Mucosa of rectum (tissue), 2 donors: ENCODE data around the gene TCEA2.

ENCODE experiments used
- H3K27ac ChIP-seq, 2 donors: one replicate each; pipeline ENCODE4 v1.7.0; 2013; ENCODE audit warnings: inconsistent platforms in 2 of 2, low read depth in 2 of 2, low read length in 2 of 2
- H3K27me3 ChIP-seq, 2 donors: one replicate each; pipeline ENCODE4 v1.7.0; 2013; ENCODE audit warnings: low read length in 2 of 2; ENCODE audit not compliant: control insufficient read depth in 2 of 2, insufficient read depth in 2 of 2
- H3K36me3 ChIP-seq, 2 donors: one replicate each; pipeline ENCODE4 v1.7.0; 2013; ENCODE audit warnings: low read length in 2 of 2; ENCODE audit not compliant: control insufficient read depth in 2 of 2, insufficient read depth in 2 of 2
- H3K4me1 ChIP-seq, 2 donors: one replicate each; pipeline ENCODE4 v1.7.0; 2013; ENCODE audit warnings: low read length in 2 of 2, mild to moderate bottlenecking in 1 of 2; ENCODE audit not compliant: control insufficient read depth in 2 of 2, insufficient read depth in 2 of 2
- H3K4me3 ChIP-seq, 2 donors: one replicate each; pipeline ENCODE4 v1.7.0; 2013; ENCODE audit warnings: low read length in 2 of 2
- H3K9ac ChIP-seq, 2 donors: one replicate each; pipeline ENCODE4 v1.7.0; 2013; ENCODE audit warnings: low read length in 2 of 2, low read depth in 1 of 2, mild to moderate bottlenecking in 1 of 2
- H3K9me3 ChIP-seq, 2 donors: one replicate each; pipeline ENCODE4 v1.7.0; 2013; ENCODE audit warnings: low read length in 2 of 2; ENCODE audit not compliant: control insufficient read depth in 2 of 2
- donor health status: healthy.
- donor health status: Normal muscosa, but diverticular disease.

Gene TCEA2

DNA sequence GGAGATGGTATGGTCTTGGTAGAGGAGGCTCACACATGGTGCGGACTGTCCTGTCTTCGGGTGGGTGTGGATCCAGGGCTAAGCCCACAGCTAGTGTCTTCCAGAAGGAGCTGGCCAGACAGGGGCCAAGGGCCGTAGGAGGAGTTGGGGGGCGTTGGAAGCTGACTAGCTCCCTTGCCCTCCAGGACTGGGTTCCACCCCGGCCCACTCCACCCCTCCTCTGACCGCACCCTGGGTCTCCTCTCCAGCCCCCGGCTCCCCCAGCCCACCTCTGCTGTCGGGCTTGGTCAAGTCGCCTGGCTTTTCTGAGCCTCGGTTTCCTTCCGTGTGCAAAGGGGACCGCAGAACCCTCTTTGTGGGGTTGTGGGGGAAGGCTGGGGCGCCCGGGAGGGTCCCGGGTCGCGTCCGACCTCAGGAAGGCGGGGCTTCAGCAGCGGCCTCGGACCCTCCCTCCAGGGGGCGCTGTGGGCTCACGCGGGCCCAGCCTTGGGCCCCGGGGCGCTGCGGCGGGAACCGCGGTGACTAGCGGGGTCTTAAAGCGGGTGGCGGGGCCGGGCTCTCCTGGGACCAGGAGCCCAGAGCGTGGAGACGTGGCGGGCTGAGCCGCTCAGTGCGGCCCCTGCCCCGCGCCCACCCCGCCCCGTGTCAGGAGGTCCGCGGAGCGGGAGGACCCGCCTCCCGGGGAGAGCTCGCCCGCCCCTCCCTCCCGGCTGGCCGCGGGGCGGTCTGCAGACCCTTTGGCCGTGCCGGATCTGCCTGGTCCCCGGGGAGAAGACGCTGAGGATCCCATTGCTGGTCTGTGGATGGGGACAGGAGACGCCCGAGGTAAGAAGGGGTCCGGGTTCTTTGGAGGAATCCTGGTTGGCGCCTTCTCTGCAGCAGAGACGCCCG lies 39.0 kb downstream of the TCEA2 start:
- no peak overlapping the region for H3K27ac ChIP-seq

DNA sequence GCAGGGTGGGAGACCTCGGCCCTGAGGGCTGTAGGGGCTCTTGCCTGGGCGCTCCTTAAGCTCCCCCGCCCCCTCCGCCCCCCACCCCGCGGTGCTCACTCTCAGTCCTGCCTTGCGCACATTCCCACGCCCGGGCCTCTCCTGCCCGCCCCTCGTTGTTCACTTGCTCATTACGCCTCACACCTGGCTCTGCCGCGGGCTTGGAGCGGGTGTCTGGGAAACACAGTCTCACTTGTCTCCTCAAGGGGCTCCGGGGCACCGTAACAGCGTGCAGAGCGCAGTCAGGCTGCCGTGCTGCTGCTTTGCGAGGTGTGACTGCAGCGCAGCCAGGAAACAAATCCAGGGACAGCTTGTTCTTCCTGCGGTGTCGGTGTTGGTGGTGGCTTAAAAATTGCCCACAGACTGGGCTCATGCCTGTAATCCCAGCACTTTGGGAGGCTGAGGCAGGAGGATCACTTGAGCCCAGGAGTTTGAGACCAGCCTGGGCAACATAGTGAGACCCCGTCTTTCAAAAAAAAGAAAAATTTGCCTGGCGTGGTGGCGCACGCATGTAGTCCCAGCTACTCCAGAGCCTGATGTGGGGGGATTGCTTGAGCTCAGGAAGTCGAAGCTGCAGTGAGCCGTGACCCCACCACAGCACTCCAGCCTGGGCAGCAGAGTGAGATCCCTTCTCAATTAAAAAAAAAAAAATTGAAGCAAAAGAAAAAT lies 39.8 kb downstream of the TCEA2 start:
- Histone ChIP-seq H3K9ac (no peak overlapping the region), H3K4me1 (no peaks in the 10 kb centered on the region), H3K36me3 (peaks cover 0 to under 1% of the 10 kb centered on the region in 2 donors), H3K27me3 (peaks cover 16 to 23% of the 10 kb centered on the region in 2 donors), H3K4me3 (no peak overlapping the region), H3K27ac (no peak overlapping the region), H3K9me3 (no peaks in the 10 kb centered on the region)

More for the DNA sequence above, 39.0 kb downstream of the TCEA2 start:
- Histone ChIP-seq H3K4me3 (no peak overlapping the region), H3K9ac (no peak overlapping the region), H3K4me1 (no peaks in the 10 kb centered on the region), H3K27me3 (peaks cover 16 to 20% of the 10 kb centered on the region in 2 donors), H3K9me3 (no peaks in the 10 kb centered on the region), H3K36me3 (peaks cover 0 to 2% of the 10 kb centered on the region in 2 donors)

DNA sequence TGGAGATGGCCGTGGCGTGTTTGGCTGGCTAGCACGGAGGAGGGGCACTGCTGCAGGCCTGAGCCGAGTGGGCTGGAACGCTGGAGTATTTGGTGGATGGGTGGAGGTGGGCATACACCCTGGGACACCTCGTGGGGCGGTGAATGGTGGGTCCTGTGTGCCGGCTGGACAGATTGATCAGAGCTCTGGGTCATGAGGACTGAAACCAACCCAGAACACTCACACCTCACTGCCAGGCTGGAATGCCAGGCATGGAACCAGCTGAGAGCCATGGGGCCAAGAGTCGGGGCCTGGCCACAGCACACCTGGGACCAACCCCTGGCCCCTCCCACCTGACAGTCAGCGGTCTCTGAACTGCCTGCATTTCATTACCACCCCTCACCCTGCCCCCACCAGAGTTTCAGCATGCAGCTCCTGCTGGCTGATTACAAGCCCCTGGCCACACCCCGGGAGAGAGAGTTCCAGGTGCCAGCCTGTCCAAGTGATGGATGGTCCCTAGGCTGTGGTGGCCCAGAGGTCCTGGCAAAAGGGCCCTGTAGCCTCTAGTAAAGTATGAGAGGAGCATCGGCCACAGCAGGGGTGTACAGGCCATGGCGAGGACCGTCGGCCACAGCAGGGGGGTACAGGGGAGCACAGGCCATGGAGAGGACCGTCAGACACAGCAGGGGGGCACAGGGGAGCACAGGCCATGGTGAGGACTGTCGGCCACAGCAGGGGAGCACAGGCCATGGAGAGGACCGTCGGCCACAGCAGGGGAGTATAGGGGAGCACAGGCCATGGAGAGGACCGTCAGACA lies 41.1 kb downstream of the TCEA2 start:
- Histone ChIP-seq H3K27ac (no peak overlapping the region), H3K4me1 (no peaks in the 10 kb centered on the region), H3K9ac (no peak overlapping the region), H3K4me3 (no peak overlapping the region), H3K36me3 (no peaks in the 10 kb centered on the region), H3K9me3 (no peaks in the 10 kb centered on the region), H3K27me3 (peaks cover 16 to 23% of the 10 kb centered on the region in 2 donors)

DNA sequence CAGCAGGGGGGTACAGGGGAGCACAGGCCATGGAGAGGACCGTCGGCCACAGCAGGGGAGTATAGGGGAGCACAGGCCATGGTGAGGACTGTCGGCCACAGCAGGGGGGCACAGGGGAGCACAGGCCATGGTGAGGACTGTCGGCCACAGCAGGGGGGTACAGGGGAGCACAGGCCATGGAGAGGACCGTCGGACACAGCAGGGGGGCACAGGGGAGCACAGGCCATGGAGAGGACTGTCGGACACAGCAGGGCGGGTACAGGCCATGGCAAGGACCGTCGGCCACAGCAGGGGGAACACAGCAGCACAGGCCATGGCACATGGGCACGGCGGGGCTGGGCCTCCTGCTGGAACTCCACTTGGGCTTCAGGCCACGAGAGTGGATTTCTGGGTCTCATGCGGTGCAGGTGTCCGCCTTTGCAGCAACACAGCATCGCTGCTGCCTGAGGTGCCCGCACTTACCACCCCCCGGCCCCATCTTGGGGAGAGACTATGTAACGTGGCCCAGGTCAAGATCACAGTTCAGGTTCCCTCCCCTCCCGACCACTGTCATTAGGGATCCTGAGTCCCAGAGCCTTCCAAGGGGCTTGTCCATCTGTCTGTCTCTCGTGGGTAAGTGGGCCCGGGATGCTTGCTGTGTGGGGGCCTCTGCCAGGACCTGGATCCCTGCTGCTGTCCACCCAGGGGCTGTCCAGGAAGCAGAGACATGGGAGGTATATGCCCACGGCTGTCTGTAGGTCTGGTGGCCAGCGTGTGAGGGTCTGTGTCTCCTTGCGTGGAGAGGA lies 41.9 kb downstream of the TCEA2 start:
- Histone ChIP-seq H3K27ac (no peak overlapping the region), H3K9me3 (no peaks in the 10 kb centered on the region), H3K4me1 (no peaks in the 10 kb centered on the region), H3K36me3 (no peaks in the 10 kb centered on the region), H3K4me3 (no peak overlapping the region), H3K27me3 (peaks cover 16 to 23% of the 10 kb centered on the region in 2 donors), H3K9ac (no peak overlapping the region)

DNA sequence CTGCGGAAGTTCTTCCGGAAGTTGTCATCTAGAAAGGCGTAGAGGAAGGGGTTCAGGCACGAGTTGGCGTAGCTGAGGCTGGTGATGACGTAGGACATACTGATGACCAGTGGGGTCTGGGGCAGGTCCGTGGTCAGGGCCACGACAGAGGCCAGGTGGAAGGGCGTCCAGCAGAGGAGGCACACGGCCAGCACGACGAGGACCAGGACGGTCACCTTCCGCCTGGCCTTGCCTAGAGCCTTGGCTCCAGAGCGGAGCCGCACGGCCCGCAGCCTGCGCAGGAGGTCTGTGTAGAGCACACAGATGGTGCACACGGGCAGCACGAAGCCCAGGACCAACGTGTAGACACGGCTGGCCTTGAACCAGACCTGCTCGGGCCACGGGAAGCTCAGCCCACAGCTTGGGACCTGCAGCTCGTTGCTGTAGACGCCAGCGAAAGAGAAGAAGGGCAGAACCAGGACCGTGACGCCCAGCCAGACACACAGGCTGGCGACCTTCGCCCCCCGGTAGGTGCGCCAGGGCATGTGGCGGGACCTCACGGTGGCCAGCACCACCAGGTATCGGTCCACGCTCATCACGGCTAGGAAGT lies 42.9 kb downstream of the TCEA2 start:
- Histone ChIP-seq H3K4me1 (no peaks in the 10 kb centered on the region), H3K27me3 (peaks cover 14 to 16% of the 10 kb centered on the region in 2 donors), H3K9me3 (no peaks in the 10 kb centered on the region), H3K4me3 (no peak overlapping the region), H3K27ac (no peak overlapping the region), H3K9ac (no peak overlapping the region), H3K36me3 (no peaks in the 10 kb centered on the region)

DNA sequence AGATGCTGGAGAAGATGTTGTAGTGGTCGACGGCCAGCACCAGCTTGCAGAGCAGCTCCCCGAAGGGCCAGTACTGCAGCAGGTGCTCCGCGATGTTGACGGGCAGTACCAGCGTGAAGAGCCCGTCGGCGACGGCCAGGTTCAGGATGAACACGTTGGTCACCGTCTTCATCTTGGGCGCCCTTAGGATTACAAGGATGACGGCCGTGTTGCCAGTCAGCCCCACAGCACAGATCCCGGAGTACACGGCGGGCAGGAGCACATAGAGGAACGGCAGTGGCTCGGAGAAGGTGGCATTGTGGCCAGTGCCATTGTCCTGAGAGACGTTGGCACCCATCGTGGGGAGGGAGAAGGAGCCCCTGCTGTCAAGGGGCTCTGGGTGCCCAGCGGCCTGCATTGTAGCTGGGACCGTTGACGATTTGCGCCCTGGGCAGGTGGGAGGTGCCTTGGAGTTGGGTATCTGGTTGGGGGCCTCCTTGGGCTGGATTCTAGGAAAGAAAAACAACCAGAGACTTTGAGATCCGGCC lies 43.5 kb downstream of the TCEA2 start:
- Histone ChIP-seq H3K9me3 (no peaks in the 10 kb centered on the region), H3K27me3 (peaks cover 9 to 11% of the 10 kb centered on the region in 2 donors), H3K27ac (no peak overlapping the region)

DNA sequence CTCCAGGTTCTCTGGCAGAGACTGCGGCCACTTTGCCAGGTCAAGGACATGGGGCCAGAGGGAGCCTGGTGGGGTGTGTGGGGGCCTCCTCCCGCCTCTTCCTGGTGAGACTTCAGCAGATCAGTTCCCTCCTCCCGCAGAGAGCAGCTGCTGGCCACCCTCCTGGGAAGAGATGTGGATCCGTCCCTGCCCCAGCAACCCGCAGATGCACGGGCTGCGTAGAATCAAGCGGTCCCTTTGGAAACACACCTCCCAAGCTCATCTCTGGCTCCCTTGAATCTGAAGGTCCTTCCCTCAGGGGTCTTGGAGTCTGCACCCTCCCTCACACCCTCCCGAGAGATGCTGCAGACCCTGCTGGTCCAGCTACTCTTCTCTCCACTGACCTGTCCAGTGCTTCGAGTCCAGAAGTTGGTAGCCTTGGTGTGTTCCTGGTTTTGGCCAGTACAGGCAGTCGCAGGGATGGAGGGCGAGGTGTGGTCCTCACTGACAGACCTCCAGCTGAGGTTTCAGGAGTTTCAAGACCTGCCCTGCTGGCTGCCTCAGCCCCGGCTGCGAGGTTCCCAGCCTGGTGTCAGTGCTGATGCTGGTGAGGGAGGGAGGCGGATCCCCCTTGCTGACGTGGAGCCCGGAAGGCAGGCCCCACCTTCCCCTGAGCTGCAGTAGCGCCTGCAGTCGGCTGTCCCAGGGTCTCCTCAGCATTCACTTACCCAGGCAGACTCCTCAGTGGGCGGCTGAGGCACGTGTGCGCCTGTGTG lies 44.2 kb downstream of the TCEA2 start, which contains the start of gene NPBWR2:
Gene NPBWR2, minus strand, starts transcription at position 585 of the 755 bp plus-strand sequence. CDS start 734 bp downstream, outside the sequence.
- Histone ChIP-seq H3K4me1 (no peaks in the 10 kb centered on the region), H3K27ac (no peak within 1 kb of the TSS), H3K9me3 (no peaks in the 10 kb centered on the region), H3K9ac (no peak within 1 kb of the TSS), H3K4me3 (no peak within 1 kb of the TSS), H3K36me3 (no peaks in the 10 kb centered on the region), H3K27me3 (peaks cover 2 to 8% of the 10 kb centered on the region in 2 donors)

More for the DNA sequence above, 43.5 kb downstream of the TCEA2 start:
- no peak overlapping the region for H3K9ac ChIP-seq
- no peaks in the 10 kb centered on the region for H3K4me1 ChIP-seq
- no peaks in the 10 kb centered on the region for H3K36me3 ChIP-seq
- no peak overlapping the region for H3K4me3 ChIP-seq

DNA sequence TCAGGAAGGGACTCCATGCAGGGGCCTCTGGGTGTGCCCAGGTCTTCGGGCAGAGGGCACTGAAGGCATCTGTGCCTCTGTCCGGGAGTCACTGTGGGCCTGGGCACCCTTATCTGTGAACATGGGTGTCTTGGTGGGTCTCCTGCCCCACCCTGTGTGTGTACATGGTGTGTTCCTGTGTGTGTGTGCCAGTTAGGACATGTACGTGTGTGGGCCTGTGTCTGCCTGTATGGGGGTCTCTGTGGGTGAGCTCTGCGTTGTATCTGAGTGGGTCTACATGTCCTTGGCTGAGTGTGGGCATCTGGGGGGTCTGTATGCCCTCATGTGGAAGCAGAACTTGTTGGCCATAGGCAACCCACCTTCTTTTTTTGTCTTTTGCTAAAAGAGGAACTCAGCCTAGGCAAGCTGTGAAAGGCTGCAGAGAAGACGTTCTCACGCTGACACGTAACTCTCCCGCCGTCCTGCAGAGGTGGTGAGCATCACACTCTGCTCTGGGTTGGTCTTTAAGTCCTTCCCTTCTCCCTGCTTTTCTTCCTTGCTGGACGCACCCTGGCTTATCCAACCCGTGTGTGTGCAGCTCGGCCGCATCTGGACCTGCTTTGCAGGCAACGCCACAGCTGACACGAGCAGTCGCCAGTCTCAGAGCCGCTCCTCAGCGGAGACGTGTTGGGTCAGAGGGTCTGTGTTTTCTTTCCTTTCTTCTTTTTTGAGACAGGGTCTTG lies 44.9 kb downstream of the TCEA2 start:
- H3K27me3 ChIP-seq, result peaks cover 2 to 5% of the 10 kb centered on the region in 2 donors
- H3K36me3 ChIP-seq, result no peaks in the 10 kb centered on the region
- H3K9me3 ChIP-seq, result no peaks in the 10 kb centered on the region
- H3K4me3 ChIP-seq, result no peak overlapping the region
- H3K9ac ChIP-seq, result no peak overlapping the region
- H3K4me1 ChIP-seq, result no peaks in the 10 kb centered on the region
- H3K27ac ChIP-seq, result no peak overlapping the region
